Nephron (organoid): ENCODE data around the gene KRT2.

Source experiments
- H3K27ac Mint-ChIP-seq, 3 experiments: 2 replicates each; pipeline ENCODE4 v1.8.0; 2020; ENCODE audit warnings: mixed read lengths in 3 of 3, mild to moderate bottlenecking in 2 of 3, moderate library complexity in 1 of 3
- H3K27me3 Mint-ChIP-seq: 2 replicates; pipeline ENCODE4 v1.8.0; 2021; ENCODE audit warnings: low read depth, mild to moderate bottlenecking, moderate library complexity, mixed read lengths
- H3K36me3 Mint-ChIP-seq: 2 replicates; pipeline ENCODE4 v1.8.0; 2020; ENCODE audit warnings: low read depth, mixed read lengths
- H3K4me1 Mint-ChIP-seq: 2 replicates; pipeline ENCODE4 v1.8.0; 2020; ENCODE audit warnings: mixed read lengths
- H3K4me3 Mint-ChIP-seq, 3 experiments: 2 replicates each; pipeline ENCODE4 v1.8.0; 2020; ENCODE audit warnings: mild to moderate bottlenecking in 3 of 3, mixed read lengths in 3 of 3, moderate library complexity in 2 of 3
- H3K9me3 Mint-ChIP-seq: 2 replicates; pipeline ENCODE4 v1.8.0; 2020; ENCODE audit warnings: mixed read lengths
- TF ChIP-seq, protein P1 (sequence below), 3 experiments: fragments of 200-600 bp; sonication (generic); IDR thresholded peaks; one replicate each; pipeline ENCODE4 v1.5.0; 2021; ENCODE audit warnings: antibody characterized with exemption in 3 of 3; ENCODE audit not compliant: unreplicated experiment in 3 of 3

KRT2 gene

DNA sequence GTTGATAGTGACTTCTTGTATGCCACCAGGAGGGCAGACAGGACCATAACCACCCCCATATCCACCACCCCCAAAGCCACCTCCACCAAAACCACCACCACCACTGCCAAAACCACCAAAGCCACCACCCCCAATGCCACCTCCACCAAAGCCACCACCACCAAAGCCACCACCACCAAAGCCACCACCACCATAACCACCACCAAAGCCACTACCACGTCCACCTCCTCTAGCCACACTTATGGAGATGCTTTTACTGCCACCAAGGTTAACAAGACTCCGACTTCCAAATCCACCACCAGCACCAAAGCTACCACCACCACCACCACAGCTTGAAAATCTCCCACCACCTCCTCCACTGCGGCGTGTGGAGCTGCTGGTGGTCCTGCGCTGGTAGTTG is 27.9 kb upstream of the KRT2 start:
- Mint-ChIP-seq H3K27me3 (peaks cover 53% of the 10 kb centered on the region), H3K4me1 (no peaks in the 10 kb centered on the region), H3K4me3 (no peak overlapping the region), H3K9me3 (no peaks in the 10 kb centered on the region), H3K36me3 (no peaks in the 10 kb centered on the region), H3K27ac (no peak overlapping the region)
- TF ChIP-seq, protein P1, sequence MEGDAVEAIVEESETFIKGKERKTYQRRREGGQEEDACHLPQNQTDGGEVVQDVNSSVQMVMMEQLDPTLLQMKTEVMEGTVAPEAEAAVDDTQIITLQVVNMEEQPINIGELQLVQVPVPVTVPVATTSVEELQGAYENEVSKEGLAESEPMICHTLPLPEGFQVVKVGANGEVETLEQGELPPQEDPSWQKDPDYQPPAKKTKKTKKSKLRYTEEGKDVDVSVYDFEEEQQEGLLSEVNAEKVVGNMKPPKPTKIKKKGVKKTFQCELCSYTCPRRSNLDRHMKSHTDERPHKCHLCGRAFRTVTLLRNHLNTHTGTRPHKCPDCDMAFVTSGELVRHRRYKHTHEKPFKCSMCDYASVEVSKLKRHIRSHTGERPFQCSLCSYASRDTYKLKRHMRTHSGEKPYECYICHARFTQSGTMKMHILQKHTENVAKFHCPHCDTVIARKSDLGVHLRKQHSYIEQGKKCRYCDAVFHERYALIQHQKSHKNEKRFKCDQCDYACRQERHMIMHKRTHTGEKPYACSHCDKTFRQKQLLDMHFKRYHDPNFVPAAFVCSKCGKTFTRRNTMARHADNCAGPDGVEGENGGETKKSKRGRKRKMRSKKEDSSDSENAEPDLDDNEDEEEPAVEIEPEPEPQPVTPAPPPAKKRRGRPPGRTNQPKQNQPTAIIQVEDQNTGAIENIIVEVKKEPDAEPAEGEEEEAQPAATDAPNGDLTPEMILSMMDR (IDR thresholded peaks at IDR 0.05; ENCODE audit: unreplicated experiment in 3 of 3) = no peak

DNA sequence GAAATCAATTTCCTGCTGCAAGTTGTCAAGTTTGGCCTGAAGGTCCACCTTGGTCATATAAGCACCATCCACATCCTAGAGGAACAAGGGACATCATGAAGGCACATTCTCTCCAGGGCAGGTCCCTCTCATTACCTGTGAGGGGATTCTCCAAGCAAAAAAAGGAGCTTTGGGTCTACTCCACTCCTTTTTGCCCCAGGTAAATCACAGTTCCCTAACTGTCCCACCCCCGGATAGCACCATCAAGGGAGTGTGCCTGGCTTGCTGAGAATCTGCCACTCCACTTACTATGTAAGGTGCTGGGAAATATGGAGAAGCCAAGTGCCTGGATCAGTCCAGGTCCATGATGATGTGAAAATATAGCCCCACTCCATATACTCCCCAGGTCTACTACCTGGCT is 25.7 kb upstream of the KRT2 start:
- H3K27me3 Mint-ChIP-seq = peaks cover 39% of the 10 kb centered on the region
- TF ChIP-seq, protein P1 (IDR thresholded peaks at IDR 0.05; ENCODE audit: unreplicated experiment in 3 of 3) = no peak
- H3K4me3 Mint-ChIP-seq = no peak overlapping the region
- no peaks in the 10 kb centered on the region for H3K36me3 Mint-ChIP-seq
- no peak overlapping the region for H3K27ac Mint-ChIP-seq
- H3K9me3 Mint-ChIP-seq = no peaks in the 10 kb centered on the region
- no peaks in the 10 kb centered on the region for H3K4me1 Mint-ChIP-seq

DNA sequence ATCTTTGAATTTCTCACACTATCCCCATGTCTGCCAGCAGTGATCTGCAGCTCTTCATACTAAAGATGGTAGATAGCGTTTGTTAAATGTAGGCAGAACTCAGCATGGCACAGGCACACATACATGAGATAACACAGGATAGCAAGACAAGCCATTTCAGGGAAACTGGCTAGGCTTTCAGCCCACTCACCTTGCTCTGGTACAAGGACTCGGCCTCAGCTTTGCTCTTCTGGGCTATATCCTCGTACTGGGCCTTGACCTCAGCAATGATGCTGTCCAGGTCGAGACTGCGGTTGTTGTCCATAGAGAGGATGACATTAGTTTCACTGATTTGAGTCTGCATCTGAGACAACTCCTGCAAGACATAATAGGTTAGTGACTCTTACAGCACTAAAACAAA is 25.1 kb upstream of the KRT2 start:
- no peak overlapping the region for H3K27ac Mint-ChIP-seq
- H3K36me3 Mint-ChIP-seq = no peaks in the 10 kb centered on the region
- no peaks in the 10 kb centered on the region for H3K9me3 Mint-ChIP-seq
- H3K27me3 Mint-ChIP-seq = peaks cover 35% of the 10 kb centered on the region
- H3K4me1 Mint-ChIP-seq = no peaks in the 10 kb centered on the region
- TF ChIP-seq, protein P1 (IDR thresholded peaks at IDR 0.05; ENCODE audit: unreplicated experiment in 3 of 3) = no peak
- no peak overlapping the region for H3K4me3 Mint-ChIP-seq

DNA sequence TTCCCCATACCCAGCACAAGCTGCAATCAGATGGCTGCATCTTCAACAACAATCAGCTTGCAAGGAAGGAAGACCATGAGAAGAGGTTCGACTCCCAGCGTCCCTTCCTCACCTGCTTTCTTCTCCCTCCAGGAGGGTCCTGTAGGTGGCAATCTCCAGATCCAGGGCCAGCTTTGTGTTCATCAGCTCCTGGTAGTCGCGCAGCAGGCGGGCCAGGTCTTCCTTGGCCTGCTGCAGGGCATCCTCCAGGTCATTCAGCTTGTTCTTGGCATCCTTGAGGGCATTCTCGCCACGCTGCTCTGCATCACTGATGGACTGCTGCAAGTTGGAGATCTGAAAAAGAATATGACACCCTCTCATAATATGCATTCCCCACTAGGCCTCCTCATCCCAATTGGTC is 24.2 kb upstream of the KRT2 start:
- H3K36me3 Mint-ChIP-seq = no peaks in the 10 kb centered on the region

DNA sequence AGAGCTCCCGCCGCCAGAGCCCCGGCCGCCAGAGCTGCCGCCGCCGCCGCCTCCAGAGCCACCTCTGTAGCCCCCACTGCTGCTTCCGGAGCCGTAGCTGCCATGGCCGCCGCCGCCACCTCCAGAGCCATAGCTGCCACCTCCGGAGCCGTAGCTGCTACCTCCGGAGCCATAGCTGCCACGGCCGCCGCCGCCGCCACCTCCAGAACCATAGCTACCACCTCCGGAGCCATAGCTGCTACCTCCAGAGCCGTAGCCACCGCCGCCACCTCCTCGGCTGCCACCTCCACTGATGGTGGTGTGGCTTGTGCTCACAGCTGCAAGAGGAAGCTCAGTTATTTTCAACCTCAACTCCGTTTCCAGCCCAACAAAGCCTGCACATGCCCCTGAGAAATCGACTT is 23.3 kb upstream of the KRT2 start:
- no peaks in the 10 kb centered on the region for H3K9me3 Mint-ChIP-seq
- H3K36me3 Mint-ChIP-seq = no peaks in the 10 kb centered on the region
- H3K4me3 Mint-ChIP-seq = no peak overlapping the region
- H3K4me1 Mint-ChIP-seq = no peaks in the 10 kb centered on the region
- TF ChIP-seq, protein P1 (IDR thresholded peaks at IDR 0.05; ENCODE audit: unreplicated experiment in 3 of 3) = no peak
- H3K27me3 Mint-ChIP-seq = peaks cover 27% of the 10 kb centered on the region
- no peak overlapping the region for H3K27ac Mint-ChIP-seq

More for the DNA sequence above, 24.2 kb upstream of the KRT2 start:
- Mint-ChIP-seq H3K4me1 (no peaks in the 10 kb centered on the region), H3K9me3 (no peaks in the 10 kb centered on the region), H3K4me3 (no peak overlapping the region), H3K27ac (no peak overlapping the region), H3K27me3 (peaks cover 30% of the 10 kb centered on the region)
- TF ChIP-seq, protein P1 (IDR thresholded peaks at IDR 0.05; ENCODE audit: unreplicated experiment in 3 of 3) = no peak

DNA sequence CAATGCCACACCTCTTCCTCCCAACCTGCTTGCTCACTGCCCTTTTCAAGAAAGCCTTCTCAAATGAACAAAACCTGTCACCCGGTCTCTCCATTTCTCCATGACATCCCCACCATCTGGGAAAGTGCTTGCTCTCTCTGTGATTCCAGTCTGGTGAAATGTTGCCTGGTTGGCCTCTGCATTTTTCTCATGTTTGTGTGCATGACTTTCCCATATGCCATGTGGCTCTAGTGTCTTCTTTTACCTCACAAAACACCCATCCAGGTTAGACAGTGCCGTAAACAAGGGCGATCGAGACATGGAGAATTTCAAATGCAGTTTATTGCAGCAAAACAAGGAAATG is 22.4 kb upstream of the KRT2 start:
- H3K4me3 Mint-ChIP-seq = no peak overlapping the region
- TF ChIP-seq, protein P1 (IDR thresholded peaks at IDR 0.05; ENCODE audit: unreplicated experiment in 3 of 3) = no peak

More for the DNA sequence above, 22.4 kb upstream of the KRT2 start:
- Mint-ChIP-seq H3K27me3 (peaks cover 27% of the 10 kb centered on the region), H3K4me1 (no peaks in the 10 kb centered on the region), H3K36me3 (no peaks in the 10 kb centered on the region), H3K9me3 (no peaks in the 10 kb centered on the region), H3K27ac (no peak overlapping the region)
